Fibroblast of pulmonary artery (primary cell): ENCODE measurements around the gene LAMB4.
A peak's percentile ranks its signal among the peaks of the same experiment; 100 is the strongest.

Experiments used
- DNase-seq: peaks from one replicate; pipeline ENCODE4 v3.0.0-alpha.2; 2010; ENCODE audit warnings: low read depth
- H3K4me3 ChIP-seq: replicated peaks from 2 replicates; pipeline ENCODE4 v1.5.1; 2011; ENCODE audit warnings: low read depth, mild to moderate bottlenecking, control low read depth, low read length, moderate library complexity
- TF ChIP-seq, protein P1 (sequence below): IDR thresholded peaks from 2 replicates; pipeline ENCODE4 v1.5.1; 2011; ENCODE audit warnings: mild to moderate bottlenecking, control low read depth, low read length, inconsistent platforms; ENCODE audit errors: missing control alignments

The LAMB4 gene, protein sequence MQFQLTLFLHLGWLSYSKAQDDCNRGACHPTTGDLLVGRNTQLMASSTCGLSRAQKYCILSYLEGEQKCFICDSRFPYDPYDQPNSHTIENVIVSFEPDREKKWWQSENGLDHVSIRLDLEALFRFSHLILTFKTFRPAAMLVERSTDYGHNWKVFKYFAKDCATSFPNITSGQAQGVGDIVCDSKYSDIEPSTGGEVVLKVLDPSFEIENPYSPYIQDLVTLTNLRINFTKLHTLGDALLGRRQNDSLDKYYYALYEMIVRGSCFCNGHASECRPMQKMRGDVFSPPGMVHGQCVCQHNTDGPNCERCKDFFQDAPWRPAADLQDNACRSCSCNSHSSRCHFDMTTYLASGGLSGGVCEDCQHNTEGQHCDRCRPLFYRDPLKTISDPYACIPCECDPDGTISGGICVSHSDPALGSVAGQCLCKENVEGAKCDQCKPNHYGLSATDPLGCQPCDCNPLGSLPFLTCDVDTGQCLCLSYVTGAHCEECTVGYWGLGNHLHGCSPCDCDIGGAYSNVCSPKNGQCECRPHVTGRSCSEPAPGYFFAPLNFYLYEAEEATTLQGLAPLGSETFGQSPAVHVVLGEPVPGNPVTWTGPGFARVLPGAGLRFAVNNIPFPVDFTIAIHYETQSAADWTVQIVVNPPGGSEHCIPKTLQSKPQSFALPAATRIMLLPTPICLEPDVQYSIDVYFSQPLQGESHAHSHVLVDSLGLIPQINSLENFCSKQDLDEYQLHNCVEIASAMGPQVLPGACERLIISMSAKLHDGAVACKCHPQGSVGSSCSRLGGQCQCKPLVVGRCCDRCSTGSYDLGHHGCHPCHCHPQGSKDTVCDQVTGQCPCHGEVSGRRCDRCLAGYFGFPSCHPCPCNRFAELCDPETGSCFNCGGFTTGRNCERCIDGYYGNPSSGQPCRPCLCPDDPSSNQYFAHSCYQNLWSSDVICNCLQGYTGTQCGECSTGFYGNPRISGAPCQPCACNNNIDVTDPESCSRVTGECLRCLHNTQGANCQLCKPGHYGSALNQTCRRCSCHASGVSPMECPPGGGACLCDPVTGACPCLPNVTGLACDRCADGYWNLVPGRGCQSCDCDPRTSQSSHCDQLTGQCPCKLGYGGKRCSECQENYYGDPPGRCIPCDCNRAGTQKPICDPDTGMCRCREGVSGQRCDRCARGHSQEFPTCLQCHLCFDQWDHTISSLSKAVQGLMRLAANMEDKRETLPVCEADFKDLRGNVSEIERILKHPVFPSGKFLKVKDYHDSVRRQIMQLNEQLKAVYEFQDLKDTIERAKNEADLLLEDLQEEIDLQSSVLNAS (N-terminal part only)

DNA sequence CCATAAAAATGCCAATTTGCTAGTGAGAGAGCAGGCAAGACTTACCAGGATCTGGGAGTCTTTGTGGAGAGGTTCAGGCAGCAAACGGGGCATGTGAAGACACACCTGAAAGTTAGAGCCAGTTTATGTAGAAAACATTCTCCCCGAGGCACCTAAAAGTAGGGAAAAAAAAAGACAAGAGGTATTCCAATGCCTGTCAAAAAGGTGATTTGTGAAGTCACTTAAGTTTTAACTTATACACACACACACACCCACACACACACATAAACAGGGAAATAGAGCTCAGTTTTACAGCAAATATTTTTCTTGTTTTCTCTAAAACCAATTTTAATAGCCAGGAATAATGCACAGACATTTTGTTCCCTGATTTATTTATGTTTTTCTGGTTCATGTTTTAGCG lies at the start of gene LAMB4:
LAMB4 (minus strand) TSS at position 101 of the 400 bp plus-strand sequence. CDS start 7,197 bp downstream, outside the sequence.
- no peak within 1 kb of the TSS for H3K4me3 ChIP-seq
- TF ChIP-seq, protein P1, sequence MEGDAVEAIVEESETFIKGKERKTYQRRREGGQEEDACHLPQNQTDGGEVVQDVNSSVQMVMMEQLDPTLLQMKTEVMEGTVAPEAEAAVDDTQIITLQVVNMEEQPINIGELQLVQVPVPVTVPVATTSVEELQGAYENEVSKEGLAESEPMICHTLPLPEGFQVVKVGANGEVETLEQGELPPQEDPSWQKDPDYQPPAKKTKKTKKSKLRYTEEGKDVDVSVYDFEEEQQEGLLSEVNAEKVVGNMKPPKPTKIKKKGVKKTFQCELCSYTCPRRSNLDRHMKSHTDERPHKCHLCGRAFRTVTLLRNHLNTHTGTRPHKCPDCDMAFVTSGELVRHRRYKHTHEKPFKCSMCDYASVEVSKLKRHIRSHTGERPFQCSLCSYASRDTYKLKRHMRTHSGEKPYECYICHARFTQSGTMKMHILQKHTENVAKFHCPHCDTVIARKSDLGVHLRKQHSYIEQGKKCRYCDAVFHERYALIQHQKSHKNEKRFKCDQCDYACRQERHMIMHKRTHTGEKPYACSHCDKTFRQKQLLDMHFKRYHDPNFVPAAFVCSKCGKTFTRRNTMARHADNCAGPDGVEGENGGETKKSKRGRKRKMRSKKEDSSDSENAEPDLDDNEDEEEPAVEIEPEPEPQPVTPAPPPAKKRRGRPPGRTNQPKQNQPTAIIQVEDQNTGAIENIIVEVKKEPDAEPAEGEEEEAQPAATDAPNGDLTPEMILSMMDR = no peak
- DNase-seq = no peak

- TF ChIP-seq, protein P1 = no peak
- no peak overlapping the region for H3K4me3 ChIP-seq
- no peak for DNase-seq
Measured at GRCh38 chr7:108178398-108178797, 48.2 kb upstream of the LAMB4 start.

DNA sequence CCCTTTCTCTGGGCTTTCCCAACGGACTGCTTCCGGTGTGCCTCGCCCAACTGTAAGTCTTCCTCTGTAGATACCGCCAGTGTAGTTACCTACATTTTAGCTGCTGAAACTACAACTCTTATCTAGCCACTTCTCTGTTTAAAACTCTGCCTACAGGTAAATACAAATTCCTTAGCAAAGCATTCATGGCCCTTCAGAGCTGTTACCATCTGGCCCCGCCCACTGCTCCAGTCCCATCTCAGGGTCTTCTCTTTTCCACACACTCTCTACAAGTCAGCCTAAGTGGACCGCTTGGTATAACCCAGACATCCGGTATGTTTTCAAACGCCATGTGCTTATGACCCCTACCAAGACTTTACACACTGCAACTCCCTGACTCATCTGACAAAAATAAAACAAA lies 41.0 kb upstream of the LAMB4 start:
- H3K4me3 ChIP-seq = no peak overlapping the region
- TF ChIP-seq, protein P1 = no peak
- no peak for DNase-seq

- H3K4me3 ChIP-seq = no peak overlapping the region
- DNase-seq = no peak
- TF ChIP-seq, protein P1 = no peak
Measured at GRCh38 chr7:108170251-108170650, 40.1 kb upstream of the LAMB4 start.

DNA sequence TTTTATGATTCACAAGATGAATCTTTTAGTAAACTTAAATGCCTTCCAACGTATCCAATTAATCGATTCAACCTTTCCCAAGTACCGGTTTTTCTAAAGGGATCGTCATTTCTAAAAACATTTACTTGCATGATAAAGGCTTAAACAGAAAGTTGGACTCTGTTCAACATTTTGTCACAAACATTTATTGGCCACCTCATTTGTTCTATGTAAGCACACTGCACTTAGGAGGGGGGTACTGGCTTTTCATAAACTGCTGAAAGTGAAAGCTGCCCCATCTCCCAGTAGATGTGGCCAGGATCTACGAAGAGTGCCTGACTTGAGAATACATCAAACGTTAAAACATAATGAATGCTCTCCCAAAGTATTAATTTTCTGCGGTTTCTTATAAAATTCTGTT lies 37.3 kb upstream of the LAMB4 start:
- peak overlapping the region; percentile 23 for H3K4me3 ChIP-seq
- TF ChIP-seq, protein P1 = no peak
- peak; percentile 60 for DNase-seq

- DNase-seq = no peak
- TF ChIP-seq, protein P1 = no peak
- no peak overlapping the region for H3K4me3 ChIP-seq
Measured at GRCh38 chr7:108166687-108167086, 36.5 kb upstream of the LAMB4 start.
